GM19099 (cell line): ENCODE data around the gene POLR3A.

Experiments used
- POLR2A ChIP-seq: IDR thresholded peaks from 3 replicates; pipeline ENCODE4 v1.6.1; 2011; ENCODE audit warnings: low read depth; ENCODE audit not compliant: insufficient read length; ENCODE audit errors: extremely low read depth

POLR3A gene

DNA sequence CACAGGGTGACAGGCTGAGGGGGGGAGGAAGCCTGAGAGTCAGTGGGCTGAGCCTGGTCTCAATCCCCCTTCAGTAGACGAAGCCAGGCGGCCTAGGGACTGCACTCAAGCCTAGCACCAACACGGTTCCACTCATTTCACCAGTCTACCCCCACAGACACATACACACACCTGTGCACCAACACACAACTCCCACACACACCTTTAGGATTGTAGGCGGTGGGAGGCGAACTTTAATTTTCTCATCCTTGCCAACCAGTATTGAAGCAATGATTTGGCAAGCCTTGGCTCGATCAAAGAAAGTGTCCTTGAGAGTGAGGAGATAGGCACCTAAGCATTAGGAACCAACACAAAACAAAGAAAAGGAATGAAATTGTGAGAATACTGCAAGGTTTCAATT lies 19.7 kb downstream of the POLR3A start:
- no peak for TF ChIP-seq POLR2A

DNA sequence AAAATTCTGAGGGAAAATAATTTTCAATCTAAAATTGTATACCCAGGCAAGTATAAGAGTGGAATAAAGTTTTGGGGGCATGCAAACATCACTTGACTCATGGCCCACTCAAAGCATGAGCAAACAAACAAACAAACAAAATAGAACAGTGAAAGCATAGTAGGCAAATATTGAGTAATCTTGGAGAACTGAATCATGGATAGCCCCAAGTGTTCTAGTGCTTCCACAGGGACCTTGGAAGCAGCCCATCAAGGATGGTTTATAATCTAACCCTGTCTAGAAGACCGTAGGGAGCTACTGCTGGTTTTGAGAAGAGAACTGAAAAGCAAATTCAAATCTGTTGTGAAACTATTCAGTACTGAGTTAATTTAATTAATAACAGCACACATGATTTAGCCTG lies 22.1 kb downstream of the POLR3A start:
- no peak for TF ChIP-seq POLR2A

DNA sequence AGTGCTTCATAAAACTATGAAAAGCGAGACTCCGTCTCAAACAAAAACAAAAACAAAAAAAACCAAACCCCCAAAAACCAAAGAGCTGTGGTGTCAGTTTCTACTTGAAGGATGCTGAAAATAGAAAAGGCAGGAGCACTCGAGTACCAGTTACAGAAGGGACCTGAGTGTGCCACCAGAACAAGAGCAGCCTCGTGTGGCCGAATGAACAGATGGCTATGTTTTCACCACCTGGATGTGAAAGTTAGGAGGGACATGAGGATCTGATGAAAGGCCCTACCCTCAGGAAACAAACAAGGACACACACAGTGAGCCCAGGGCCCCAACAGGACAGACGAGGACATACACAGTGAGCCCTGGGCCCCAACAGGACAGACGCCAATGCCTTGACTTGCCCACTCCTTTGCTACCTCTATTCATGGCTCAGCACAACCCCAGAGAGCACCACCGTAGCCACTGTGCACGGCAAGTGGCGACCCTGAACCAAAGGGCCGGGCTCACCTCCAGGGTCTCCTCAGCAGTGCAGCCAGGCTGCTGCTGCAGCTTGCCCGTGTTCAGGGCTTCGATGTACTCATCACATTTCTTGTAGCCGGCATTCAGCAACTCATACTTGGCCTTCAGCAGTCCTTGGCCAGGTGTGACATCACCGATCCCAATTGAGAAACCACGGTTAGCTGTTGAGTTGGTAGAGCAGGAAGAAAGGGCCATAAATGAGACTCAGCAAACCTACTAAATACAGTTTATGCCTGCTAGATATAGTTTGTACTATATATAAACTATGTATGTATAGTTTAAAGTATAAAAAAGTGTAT lies 24.9 kb downstream of the POLR3A start:
- no peak for TF ChIP-seq POLR2A

DNA sequence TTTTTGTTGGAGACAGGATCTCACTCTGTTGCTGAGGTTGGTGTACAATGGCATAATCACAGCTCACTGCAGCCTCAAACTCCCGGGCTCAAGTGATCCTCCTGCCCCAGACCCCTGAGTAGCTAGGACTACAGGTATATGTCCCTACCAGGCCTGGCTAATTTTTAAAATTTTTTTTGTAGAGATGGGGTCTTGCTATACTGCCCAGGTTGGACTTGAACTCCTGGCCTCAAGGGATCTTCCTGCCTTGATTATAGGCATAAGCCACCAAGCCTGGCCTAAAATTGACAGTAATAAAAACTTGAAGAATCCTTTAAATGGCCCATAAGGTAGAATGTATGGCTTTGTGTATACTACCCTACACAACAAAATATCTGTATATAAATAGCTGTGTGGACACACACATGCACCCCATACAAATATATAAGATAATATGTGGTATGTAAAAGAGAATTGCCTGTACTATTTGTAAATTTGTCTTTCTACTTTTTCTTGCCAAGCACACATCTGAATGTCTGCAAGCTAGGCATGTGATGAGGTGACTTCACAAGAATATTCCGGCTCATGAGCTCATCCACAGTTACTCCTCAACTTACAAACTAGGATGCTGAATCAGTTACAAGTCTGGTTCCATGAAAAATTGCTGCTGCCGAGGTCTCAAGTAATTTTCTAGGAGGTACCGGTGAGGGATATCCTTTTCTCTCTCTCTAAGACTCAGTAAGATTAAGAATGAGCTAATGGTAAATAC lies 26.6 kb downstream of the POLR3A start:
- TF ChIP-seq POLR2A, result no peak

DNA sequence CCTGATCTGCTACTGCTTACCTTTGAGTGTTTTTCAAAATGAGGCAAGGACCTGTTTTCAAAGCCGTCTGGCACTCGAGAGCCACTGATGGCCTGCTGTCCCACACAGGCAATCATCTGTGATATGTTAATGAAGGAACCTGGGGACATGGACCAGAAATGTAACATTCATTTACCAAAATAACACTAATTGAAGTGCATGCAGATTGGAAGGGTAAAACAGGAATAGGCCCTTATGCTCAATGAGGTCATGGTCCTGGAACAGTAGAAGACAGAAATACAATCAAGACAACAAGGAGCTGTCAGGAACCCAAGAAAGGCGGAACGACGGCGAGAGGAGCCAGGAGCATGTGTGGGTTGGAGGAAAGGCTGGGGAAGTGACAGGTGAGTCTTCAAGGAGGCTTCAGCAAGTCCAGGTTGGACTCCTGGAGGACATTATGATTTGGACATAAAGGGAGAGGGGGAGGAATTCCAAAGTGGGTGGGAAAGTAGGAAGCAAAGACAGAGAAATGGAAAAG lies 28.3 kb downstream of the POLR3A start:
- no peak for TF ChIP-seq POLR2A

DNA sequence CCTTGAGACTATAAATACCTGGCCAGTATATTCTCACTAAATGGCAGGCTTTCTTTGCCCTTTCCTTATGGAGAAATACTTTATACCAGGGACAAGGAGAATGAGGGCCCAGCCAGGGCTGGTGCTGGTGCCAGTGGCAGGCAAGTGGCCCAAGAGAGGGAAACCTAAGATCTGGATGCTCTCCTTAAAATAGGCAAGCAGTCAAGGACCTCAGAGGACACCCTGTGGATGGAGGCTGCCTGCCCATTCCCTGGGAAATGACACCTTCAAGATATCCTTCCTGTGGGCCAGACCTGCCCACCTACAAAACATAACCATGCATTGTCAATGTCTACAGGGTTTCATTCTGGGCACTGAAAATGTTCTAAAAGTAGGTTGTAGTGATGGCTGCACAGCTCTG lies 29.1 kb downstream of the POLR3A start:
- no peak for TF ChIP-seq POLR2A

DNA sequence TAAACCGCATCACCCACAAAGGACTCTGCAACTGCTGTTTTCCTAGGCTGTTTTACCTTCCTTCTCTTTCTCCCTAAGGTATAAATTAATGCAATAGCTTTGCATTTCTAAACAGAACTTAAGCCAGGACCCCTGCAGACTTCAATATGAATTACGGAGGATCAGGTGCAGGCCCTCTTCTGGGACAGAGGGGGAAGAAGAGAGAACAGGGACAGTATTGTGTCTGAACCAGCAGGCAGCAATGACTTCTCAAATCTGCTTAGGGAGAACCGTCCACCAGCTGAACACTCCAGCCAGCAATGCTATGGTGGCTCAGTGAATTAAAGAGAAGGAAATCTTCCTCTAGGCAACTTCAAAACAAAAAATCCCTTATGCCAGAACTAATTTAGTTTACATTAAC lies 35.7 kb downstream of the POLR3A start:
- TF ChIP-seq POLR2A, result no peak

DNA sequence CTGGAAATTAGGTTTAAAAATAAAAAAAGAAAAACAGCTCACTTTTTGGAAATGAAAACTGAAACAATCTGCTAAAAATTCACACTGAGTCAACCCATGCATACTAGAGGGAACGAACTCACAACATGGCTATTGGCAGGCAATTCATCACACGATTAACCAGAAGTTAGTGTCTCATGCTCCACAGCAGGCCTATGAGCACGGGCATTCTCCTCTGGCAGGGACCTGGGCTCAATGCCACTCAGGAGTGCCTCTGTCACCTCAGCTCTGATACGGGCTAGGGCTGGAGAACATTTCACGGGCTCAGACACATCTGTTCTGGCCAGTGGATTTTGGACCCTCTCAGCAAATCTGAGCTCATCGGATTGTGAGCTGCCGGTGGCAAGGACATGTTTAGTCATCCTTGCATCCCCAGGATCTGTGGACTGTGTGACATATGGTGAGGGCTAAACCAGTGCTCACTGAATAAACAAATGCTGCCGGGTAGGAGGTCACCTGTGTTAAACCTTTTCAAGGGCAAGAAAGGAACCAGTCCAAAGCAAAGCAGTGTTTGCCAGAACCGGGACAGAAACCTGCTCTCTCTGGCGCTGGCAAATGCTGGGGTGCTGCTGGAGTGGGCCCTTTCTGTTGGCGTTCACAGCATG lies 40.1 kb downstream of the POLR3A start:
- TF ChIP-seq POLR2A, result no peak

DNA sequence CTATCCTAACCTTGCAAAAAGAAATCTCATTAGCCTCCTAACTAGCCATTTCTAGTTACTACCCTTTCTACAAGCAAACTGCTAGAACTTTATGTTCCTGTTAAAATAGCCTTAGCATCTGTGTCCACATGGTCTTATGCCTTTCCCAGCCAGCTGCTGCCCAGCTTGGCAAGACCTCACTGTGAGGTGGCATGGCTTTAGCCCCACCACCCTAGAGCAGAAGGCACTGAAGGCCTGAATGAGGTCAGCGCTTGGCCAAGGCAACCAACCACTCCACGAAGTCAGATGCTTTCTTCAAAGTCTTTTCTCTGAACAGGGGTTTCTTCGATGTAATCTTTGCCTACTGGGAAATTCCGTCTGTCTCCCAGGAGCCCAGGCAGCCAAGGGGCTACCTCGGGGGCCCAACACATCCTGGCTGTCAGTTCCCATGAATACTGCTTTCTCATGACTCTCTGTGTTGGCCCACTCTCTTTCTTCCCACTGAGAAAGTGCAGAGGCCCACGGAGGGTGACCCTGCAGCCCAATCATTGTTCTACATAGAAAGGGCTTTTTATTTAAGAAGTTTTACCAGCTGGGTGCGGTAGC lies 41.6 kb downstream of the POLR3A start:
- TF ChIP-seq POLR2A, result no peak

DNA sequence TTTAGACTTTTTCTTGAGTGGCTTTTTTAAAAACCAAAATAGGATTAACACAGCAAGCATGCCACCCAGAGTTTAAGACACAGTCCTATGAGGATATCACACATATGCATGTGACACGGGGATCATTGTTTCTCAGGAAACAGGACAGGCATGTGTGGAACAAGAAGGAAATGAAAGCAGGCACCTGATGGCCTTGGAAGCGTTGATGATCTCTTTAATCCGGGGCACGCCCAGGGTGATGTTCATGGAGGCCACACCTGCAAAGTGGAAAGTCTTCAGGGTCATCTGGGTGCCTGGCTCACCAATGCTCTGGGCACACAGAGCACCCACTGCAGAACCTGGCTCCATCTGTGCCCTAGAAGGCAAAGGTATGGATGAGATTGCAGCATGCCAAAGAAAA lies 44.3 kb downstream of the POLR3A start:
- TF ChIP-seq POLR2A, result no peak

DNA sequence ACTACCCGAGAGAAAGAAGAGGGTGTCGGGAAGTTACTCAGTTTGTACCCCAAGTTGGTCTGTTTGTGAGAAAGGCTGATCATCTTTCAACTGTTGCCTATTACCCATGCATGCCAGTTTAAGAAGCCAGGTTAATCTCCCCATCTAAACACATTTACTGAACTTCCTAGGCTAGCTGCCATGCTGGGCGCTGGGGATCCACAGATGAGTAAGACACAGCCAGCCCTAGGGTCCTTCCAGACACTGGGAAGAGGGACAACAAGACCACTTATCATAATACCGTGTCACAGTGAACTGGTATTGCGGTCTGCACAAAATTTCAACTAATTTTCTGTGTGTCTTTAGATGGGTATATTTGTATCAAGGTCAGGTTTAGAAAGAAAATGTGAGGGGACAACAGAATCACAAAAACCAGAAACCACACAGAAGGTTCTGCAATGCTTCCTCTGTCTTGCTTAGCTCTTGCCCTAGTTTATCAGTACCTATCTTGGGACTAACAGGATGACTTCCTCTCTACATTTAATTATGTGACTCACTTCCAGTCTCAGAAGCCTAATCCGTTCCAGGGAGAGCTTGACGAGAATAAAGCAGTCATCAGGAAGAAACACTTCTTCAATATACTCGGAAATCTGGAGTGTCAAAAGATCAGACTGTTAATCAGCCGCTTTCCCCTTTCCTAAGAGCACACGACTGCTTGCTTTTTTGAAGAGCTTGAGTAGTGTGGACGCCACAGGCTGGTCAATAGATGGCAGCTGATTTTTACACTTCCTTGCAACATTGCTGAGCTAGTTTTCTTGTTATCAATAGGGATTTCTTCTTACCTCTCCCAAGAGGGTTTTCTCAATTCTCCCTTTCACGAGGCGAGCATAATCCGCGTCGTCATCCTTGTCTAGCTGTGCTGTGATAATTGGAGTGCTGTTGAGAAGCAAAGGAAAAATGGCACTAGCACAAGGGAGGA lies 45.7 kb downstream of the POLR3A start:
- TF ChIP-seq POLR2A, result no peak

DNA sequence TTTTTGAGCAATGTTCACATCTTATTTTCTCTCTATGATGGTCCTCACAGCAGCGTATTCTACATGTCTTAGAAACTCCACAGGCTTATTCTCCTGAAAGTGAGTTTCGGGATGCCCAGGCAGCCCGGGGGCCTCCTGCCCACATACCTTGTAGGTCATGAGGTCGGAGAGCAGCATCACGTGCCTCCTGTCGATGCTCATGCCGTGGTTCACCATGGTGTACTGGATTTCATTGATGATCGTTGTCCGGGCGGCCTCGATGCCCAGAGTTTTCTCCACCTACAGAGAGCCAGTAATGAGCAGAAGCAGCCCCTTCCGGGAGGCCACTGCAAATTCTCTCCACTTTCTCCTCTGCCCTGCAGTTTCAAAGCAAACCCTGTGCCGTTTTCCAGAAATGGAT lies 48.0 kb downstream of the POLR3A start:
- no peak for TF ChIP-seq POLR2A

DNA sequence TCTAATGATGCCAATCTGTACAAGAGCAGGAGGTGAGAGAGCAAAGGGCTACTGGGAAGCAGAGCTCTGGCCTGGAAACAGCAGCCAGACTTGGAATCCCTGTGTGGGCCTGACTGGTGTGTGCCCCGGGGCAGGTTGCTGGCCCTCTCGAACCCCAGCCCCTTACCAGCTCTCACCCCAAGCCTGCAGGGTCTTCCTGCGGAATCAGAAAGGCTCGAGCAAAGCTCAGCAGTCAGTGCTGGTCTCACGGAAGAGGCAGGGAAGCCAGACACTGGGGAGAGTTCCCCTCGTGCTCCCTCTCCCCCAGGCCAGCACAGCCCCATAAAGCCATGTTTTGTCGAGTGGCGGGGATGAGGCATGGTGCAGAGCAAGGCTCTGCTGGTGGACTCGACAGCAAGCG lies 50.1 kb downstream of the POLR3A start:
- TF ChIP-seq POLR2A, result no peak

DNA sequence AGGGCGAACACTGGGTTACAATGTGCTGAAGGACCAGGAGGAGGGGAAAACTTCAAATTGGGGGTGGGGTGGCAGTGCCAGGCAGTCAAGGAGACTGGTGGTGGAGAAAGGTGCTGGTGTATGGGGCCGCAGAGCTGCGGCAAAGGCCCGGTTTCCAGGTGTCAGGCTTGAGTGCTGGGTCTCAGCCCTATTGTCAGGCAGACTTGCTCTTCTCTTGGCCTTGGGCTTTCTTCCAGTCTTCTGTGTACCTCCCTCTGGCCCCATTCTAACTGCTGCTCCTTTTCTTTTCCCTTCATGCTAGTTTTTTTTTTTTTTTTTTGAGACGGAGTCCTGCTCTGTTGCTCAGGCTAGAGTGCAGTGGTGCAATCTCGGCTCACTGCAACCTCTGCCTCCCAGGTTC lies 51.0 kb downstream of the POLR3A start:
- TF ChIP-seq POLR2A, result no peak
